HepG2 (cell line): Measurements from ENCODE around the gene MGMT. TPM values are rescaled to one million over a fixed set of nuclear protein-coding genes. Genes with fewer than 3 reads are reported as not detected.

Source experiments
- ATAC-seq: fragments of 200-7000 bp; cut with Tn5 transposase; 3 replicates; pipeline ENCODE4 v1.9.1; 2020; ENCODE audit warnings: mild to moderate bottlenecking, moderate library complexity
- BruUV-seq: library from RNA; stranded (reverse); fragments of 400-500 nt; replicated peaks from 2 replicates; lab custom pipeline; 2021; lab: Mats Ljungman, UMichigan
- CTCF ChIA-PET: fragments of 300-600 bp; formaldehyde crosslinking; extraction: SDS; loops from one replicate; lab custom pipeline; 2021; ENCODE audit warnings: low total read pairs, inconsistent platforms, low intra/inter-chr PET ratio; lab: Yijun Ruan, JAX
- POLR2A ChIA-PET: fragments of 350-600 bp; sonication (Branson Sonifier 250); formaldehyde crosslinking; loops from one replicate; lab custom pipeline; 2020; ENCODE audit warnings: antibody characterized with exemption, inconsistent platforms; lab: Yijun Ruan, JAX
- DNase-seq: peaks from one replicate; pipeline ENCODE4 v3.0.0-alpha.2; 2015; ENCODE audit warnings: low spot score
- FAIRE-seq: peaks from 3 replicates; lab custom pipeline; 2011; peaks lifted over from hg19 to GRCh38; lab: Jason Lieb, UNC
- H2AFZ ChIP-seq: one replicate; pipeline ENCODE4 v1.6.1; 2011; ENCODE audit warnings: low read length, inconsistent platforms
- H3K27ac ChIP-seq: fragments of 300-600 bp; 3 replicates; pipeline ENCODE4 v1.8.0; 2011; ENCODE audit warnings: mixed run types, mild to moderate bottlenecking, mixed read lengths, low read length, inconsistent platforms; ENCODE audit not compliant: insufficient read depth; ENCODE audit errors: extremely low read length
- H3K27me3 ChIP-seq, 2 experiments: fragments of 200-600 bp in 1 of 2; 2 replicates in 1 of 2; 3 replicates in 1 of 2; pipeline versions ENCODE4 v1.6.0 to v1.8.0; 2011; ENCODE audit warnings: low read length in 2 of 2, mild to moderate bottlenecking in 2 of 2, moderate library complexity in 2 of 2, inconsistent platforms in 1 of 2; ENCODE audit not compliant: insufficient read depth in 2 of 2, control insufficient read depth in 1 of 2
- H3K36me3 ChIP-seq, 2 experiments: fragments of 200-600 bp in 1 of 2; replicated peaks in 1 of 2; 2 replicates in 1 of 2; 3 replicates in 1 of 2; pipeline versions ENCODE4 v1.5.1 to v1.8.0; 2011; ENCODE audit warnings: low read length in 2 of 2, inconsistent platforms in 1 of 2; ENCODE audit not compliant: insufficient read depth in 2 of 2, control insufficient read depth in 1 of 2
- H3K4me1 ChIP-seq: 2 replicates; pipeline ENCODE4 v1.5.1; 2012; ENCODE audit warnings: low read length, inconsistent platforms; ENCODE audit not compliant: insufficient read depth
- H3K4me2 ChIP-seq: 2 replicates; pipeline ENCODE4 v1.6.0; 2011; ENCODE audit warnings: low read depth, low read length, inconsistent platforms
- H3K4me3 ChIP-seq, 3 experiments: fragments of 200-600 bp in 1 of 3; sonication (generic), shearing (Covaris generic) in 1 of 3; replicated peaks in 1 of 3; 2 replicates each; pipeline ENCODE4 v1.5.1; 2011 to 2016; ENCODE audit warnings: low read length in 3 of 3, inconsistent platforms in 2 of 3, low read depth in 2 of 3, mild to moderate bottlenecking in 2 of 3, control low read depth in 1 of 3, mixed read lengths in 1 of 3; ENCODE audit not compliant: insufficient read depth in 1 of 3
- H3K79me2 ChIP-seq: one replicate; pipeline ENCODE4 v1.6.1; 2011; ENCODE audit warnings: low read length, inconsistent platforms; ENCODE audit not compliant: insufficient read depth
- H3K9ac ChIP-seq: 2 replicates; pipeline ENCODE4 v1.6.0; 2011; ENCODE audit warnings: mild to moderate bottlenecking, low read depth, low read length, inconsistent platforms; ENCODE audit not compliant: insufficient read depth
- H3K9me3 ChIP-seq: 2 replicates; pipeline ENCODE4 v1.5.1; 2012; ENCODE audit warnings: mild to moderate bottlenecking, low read length
- H4K20me1 ChIP-seq: 2 replicates; pipeline ENCODE4 v1.6.0; 2011; ENCODE audit warnings: inconsistent platforms, mild to moderate bottlenecking, low read length, moderate library complexity; ENCODE audit not compliant: insufficient read depth
- CBFB ChIP-seq: sonication (generic); formaldehyde crosslinking; IDR thresholded peaks from 2 replicates; pipeline ENCODE4 v1.4.0; 2020; ENCODE audit warnings: missing genetic modification reagents
- MAFF ChIP-seq: IDR thresholded peaks from 2 replicates; pipeline ENCODE4 v1.6.1; 2011; ENCODE audit warnings: low read depth, low read length, improper control_type of control experiment
- MAFK ChIP-seq, 2 experiments: IDR thresholded peaks in 1 of 2; conservative IDR thresholded peaks in 1 of 2; 2 replicates each; pipeline ENCODE4 v1.6.1; 2011; ENCODE audit warnings: improper control_type of control experiment in 2 of 2, low read length in 2 of 2
- SIX1 ChIP-seq: sonication (generic); formaldehyde crosslinking; IDR thresholded peaks from 2 replicates; pipeline ENCODE4 v1.4.0; 2020; ENCODE audit warnings: missing genetic modification reagents, borderline replicate concordance
- TSC22D2 ChIP-seq: sonication (generic); formaldehyde crosslinking; IDR thresholded peaks from 2 replicates; pipeline ENCODE4 v1.5.1; 2020; ENCODE audit warnings: missing genetic modification reagents, mild to moderate bottlenecking, borderline replicate concordance
- ZBTB20 ChIP-seq: sonication (generic); formaldehyde crosslinking; IDR thresholded peaks from 2 replicates; pipeline ENCODE4 v1.8.1; 2023; ENCODE audit warnings: missing genetic modification reagents, low read depth, mild to moderate bottlenecking, borderline replicate concordance
- ZNF101 ChIP-seq: sonication (generic); formaldehyde crosslinking; IDR thresholded peaks from 2 replicates; pipeline ENCODE4 v1.4.0; 2020; ENCODE audit warnings: mild to moderate bottlenecking, low read depth, missing genetic modification reagents, borderline replicate concordance
- ZNF160 ChIP-seq: sonication (generic); formaldehyde crosslinking; IDR thresholded peaks from 2 replicates; pipeline ENCODE4 v1.8.0; 2022; ENCODE audit warnings: mild to moderate bottlenecking, inconsistent platforms, missing genetic modification reagents
- ZNF333 ChIP-seq: sonication (generic); formaldehyde crosslinking; IDR thresholded peaks from 2 replicates; pipeline ENCODE4 v1.4.0; 2020; ENCODE audit warnings: mild to moderate bottlenecking, missing genetic modification reagents, borderline replicate concordance
- ZNF737 ChIP-seq: sonication (generic); formaldehyde crosslinking; IDR thresholded peaks from 2 replicates; pipeline ENCODE4 v1.5.0; 2020; ENCODE audit warnings: missing genetic modification reagents, mild to moderate bottlenecking, borderline replicate concordance
- WGBS: methylation state at CpG from one replicate; pipeline ENCODE4 v1.1.6; 2017; ENCODE audit warnings: low lambda C conversion rate; 5-methylcytosine and 5-hydroxymethylcytosine counted together
- in situ Hi-C: cut with HindIII; loops from 2 replicates; pipeline ENCODE4 v1.10.0; 2017; ENCODE audit warnings: low pct_unique_long_range_greater_than_20kb; ENCODE audit not compliant: extremely low pct_ligation_motif_present
- intact Hi-C: fragments of 100-400 bp; cut with micrococcal nuclease; formaldehyde crosslinking; loops from one replicate; pipeline ENCODE4 v1.10.0; 2022; ENCODE audit not compliant: unreplicated experiment
- polyA plus RNA-seq, 8 experiments: library from polyadenylated mRNA; depleted of rRNA in 3 of 8; stranded (reverse) in 7 of 8; unstranded in 1 of 8; fragments of >200 nt; fragmentation: Illumina TruSeq in 4 of 8; extraction: Trizol in 4 of 8; gene quantifications; 2 replicates each; pipeline versions ENCODE4 v1.2.1 to v1.2.3, GENCODE V29; 2011 to 2016; ENCODE audit warnings: low read depth in 4 of 8, missing spikeins in 1 of 8, mixed read lengths in 1 of 8; ENCODE audit not compliant: insufficient read depth in 1 of 8
- total RNA-seq, 5 experiments: library from RNA; depleted of rRNA; stranded (reverse); fragments of >200 nt; fragmentation: Illumina TruSeq; extraction: Trizol; gene quantifications; 2 replicates each; pipeline ENCODE4 v1.2.3, GENCODE V29; 2016; ENCODE audit warnings: low read depth in 1 of 5
- TF ChIP-seq, protein P1 (sequence below): sonication (generic); formaldehyde crosslinking; IDR thresholded peaks from 2 replicates; pipeline ENCODE4 v1.5.0; 2020; ENCODE audit warnings: missing genetic modification reagents, mild to moderate bottlenecking, borderline replicate concordance
- TF ChIP-seq, protein P2 (sequence below): sonication (generic); formaldehyde crosslinking; IDR thresholded peaks from 2 replicates; pipeline ENCODE4 v1.5.0; 2020; ENCODE audit warnings: mild to moderate bottlenecking, missing genetic modification reagents

MGMT gene
- total and polyA plus RNA-seq, 2 of the 13 experiments (the other 11 are each of a cell fraction or from before 2014, with no cell fraction given), result 12.0 to 19.5 TPM

DNA sequence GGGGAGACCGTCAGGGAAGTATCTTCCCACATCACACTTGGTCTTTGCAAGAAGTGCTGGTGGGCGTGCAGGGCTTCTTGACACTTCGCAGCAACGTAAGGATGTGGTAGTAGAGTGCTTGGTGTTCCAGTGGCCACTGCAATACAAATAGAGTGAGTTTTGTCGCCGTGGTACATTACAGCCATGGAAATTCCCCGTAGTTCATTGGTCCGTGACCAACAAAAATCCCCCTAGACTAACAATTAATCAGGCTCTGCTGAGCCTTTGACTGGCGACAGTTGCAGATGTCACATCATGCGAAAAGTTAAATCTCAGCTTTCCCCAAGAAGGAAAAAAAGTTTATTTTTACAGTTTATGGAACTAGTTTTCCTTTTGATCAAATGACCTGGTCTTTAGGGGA lies 134.7 kb downstream of the MGMT start:
- H3K4me3 ChIP-seq, result no peak overlapping the region
- no peak for TF ChIP-seq ZNF333
- TF ChIP-seq ZBTB20 (CRISPR knock-in tag), result no peak
- TF ChIP-seq TSC22D2 (CRISPR knock-in tag), result no peak
- TF ChIP-seq, protein P1, sequence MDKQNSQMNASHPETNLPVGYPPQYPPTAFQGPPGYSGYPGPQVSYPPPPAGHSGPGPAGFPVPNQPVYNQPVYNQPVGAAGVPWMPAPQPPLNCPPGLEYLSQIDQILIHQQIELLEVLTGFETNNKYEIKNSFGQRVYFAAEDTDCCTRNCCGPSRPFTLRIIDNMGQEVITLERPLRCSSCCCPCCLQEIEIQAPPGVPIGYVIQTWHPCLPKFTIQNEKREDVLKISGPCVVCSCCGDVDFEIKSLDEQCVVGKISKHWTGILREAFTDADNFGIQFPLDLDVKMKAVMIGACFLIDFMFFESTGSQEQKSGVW (CRISPR knock-in tag), result no peak
- H3K9me3 ChIP-seq, result peaks cover 26% of the 10 kb centered on the region; the same call in 1 of the 2 replicates
- no peaks in the 10 kb centered on the region for H4K20me1 ChIP-seq
- H3K36me3 ChIP-seq, result no peaks in the 10 kb centered on the region
- H3K27ac ChIP-seq, result no peak overlapping the region
- H3K27me3 ChIP-seq, result no peaks in the 10 kb centered on the region; a peak in 1 of 5 replicates
- 71% methylated on average over 9 of the region's 10 CpGs for WGBS
- intact Hi-C loops, result no loop called here
- no peaks in the 10 kb centered on the region for H3K4me1 ChIP-seq
- POLR2A ChIA-PET, result no interaction called here
- no peak overlapping the region for H2AFZ ChIP-seq
- DNase-seq (no peak), ATAC-seq (no peak), FAIRE-seq (no peak)
- CTCF ChIA-PET, result no interaction called here
- no TSS peak for BruUV-seq
- no peak overlapping the region for H3K9ac ChIP-seq
- in situ Hi-C loops, result no loop called here
- H3K79me2 ChIP-seq, result no peaks in the 10 kb centered on the region
- H3K4me2 ChIP-seq, result no peak overlapping the region

DNA sequence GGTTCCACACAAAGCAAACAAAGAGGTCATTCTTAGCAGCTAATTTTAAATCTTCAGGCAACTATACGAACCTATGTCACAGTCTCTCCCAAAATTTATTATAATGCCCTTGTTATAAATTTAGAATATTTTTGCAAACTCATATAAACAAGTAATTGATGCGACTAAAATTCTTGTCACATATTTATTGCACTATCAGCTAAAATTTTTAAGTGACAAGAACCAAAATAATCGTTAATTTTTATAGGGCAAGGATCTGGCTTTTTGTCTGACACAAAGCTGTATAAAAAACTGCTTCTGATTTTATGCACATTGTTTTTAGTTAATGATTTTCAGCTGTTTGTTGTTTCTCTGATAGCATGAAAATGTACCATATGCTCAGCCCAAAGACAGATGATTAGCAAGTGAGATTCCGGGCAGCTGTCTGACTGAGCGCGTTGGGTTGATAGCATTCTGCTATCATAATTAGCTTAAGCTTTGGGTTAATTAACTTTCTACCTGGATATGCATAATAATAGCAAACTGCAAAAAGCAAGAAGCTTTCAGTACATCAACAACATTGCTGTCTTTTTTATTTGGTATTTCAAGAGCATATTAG lies 136.0 kb downstream of the MGMT start:
- Histone ChIP-seq H3K9me3 (peaks cover 29% of the 10 kb centered on the region; the same call in 1 of the 2 replicates), H3K4me3 (no peak overlapping the region), H3K36me3 (no peaks in the 10 kb centered on the region), H3K27ac (no peak overlapping the region), H3K27me3 (no peaks in the 10 kb centered on the region; a peak in 1 of 5 replicates), H3K79me2 (no peaks in the 10 kb centered on the region), H3K4me2 (no peak overlapping the region), H4K20me1 (no peaks in the 10 kb centered on the region), H3K4me1 (no peaks in the 10 kb centered on the region), H3K9ac (no peak overlapping the region), H2AFZ (no peak overlapping the region)
- ChIA-PET POLR2A (no interaction called here), CTCF (no interaction called here)
- intact Hi-C loops, result no loop called here
- DNase-seq (no peak), ATAC-seq (no peak), FAIRE-seq (no peak)
- BruUV-seq, result no TSS peak
- in situ Hi-C loops, result no loop called here
- WGBS, result 76% methylated on average over 6 of the region's 6 CpGs
- TF ChIP-seq MAFF (peak; percentile 84), CBFB (CRISPR knock-in tag) (no peak), ZNF160 (CRISPR knock-in tag) (no peak), MAFK (conservative IDR thresholded peaks at IDR 0.05 in 1 of 2, IDR thresholded peaks at IDR 0.05 in 1 of 2; ENCODE audit: low read length in 2 of 2) (peak; percentile 76 to 89), ZNF101 (CRISPR knock-in tag) (no peak), ZNF737 (CRISPR knock-in tag) (no peak), SIX1 (no peak)
- TF ChIP-seq, protein P2, sequence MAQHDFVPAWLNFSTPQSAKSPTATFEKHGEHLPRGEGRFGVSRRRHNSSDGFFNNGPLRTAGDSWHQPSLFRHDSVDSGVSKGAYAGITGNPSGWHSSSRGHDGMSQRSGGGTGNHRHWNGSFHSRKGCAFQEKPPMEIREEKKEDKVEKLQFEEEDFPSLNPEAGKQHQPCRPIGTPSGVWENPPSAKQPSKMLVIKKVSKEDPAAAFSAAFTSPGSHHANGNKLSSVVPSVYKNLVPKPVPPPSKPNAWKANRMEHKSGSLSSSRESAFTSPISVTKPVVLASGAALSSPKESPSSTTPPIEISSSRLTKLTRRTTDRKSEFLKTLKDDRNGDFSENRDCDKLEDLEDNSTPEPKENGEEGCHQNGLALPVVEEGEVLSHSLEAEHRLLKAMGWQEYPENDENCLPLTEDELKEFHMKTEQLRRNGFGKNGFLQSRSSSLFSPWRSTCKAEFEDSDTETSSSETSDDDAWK (CRISPR knock-in tag), result no peak
